Measurements from ENCODE around the gene RTEL1. TPM values are rescaled to one million over a fixed set of nuclear protein-coding genes. Genes with fewer than 3 reads are reported as not detected.

Gene RTEL1
- total and polyA plus RNA-seq, 2 donors (not counting 1 experiment from before 2014, with no cell fraction given), result 15.1 to 32.6 TPM

GRCh38 chr20:63660622-63661021 lies 2.5 kb downstream of the RTEL1 start:
- Histone ChIP-seq H3K4me3 (ENCODE audit: control extremely low read depth in 1 of 5, extremely low read depth in 1 of 5, insufficient read depth in 1 of 5, low read depth in 2 of 5, low read length in 4 of 5) (no peak overlapping the region), H2AFZ (ENCODE audit: insufficient read depth, low read depth, low read length, poor library complexity, severe bottlenecking) (no peak overlapping the region), H3K27ac (ENCODE audit: low read length in 2 of 2) (no peak overlapping the region), H3K9me3 (ENCODE audit: control extremely low read depth in 1 of 3, control insufficient read depth in 2 of 3, insufficient read depth in 1 of 3, low read length in 2 of 3) (no peaks in the 10 kb centered on the region), H4K20me1 (ENCODE audit: control insufficient read depth, insufficient read depth, low read length, poor library complexity, severe bottlenecking) (no peaks in the 10 kb centered on the region), H3K4me1 (ENCODE audit: control insufficient read depth in 2 of 2, insufficient read depth in 2 of 2, low read length in 2 of 2) (peaks cover 12 to 21% of the 10 kb centered on the region in 2 donors), H3K9ac (ENCODE audit: low read length) (no peak overlapping the region), H3K27me3 (replicated peaks in 1 of 4; ENCODE audit: control extremely low read depth in 1 of 4, control insufficient read depth in 3 of 4, insufficient read depth in 4 of 4, low read length in 3 of 4) (peaks cover 0 to 6% (median 0%) of the 10 kb centered on the region in 4 experiments), H3K79me2 (ENCODE audit: control insufficient read depth, insufficient read depth, low read length) (peaks cover 18% of the 10 kb centered on the region), H3K36me3 (replicated peaks in 1 of 2; ENCODE audit: control extremely low read depth in 1 of 2, control insufficient read depth in 1 of 2, extremely low read depth in 1 of 2, insufficient read depth in 2 of 2, low read length in 1 of 2) (peaks cover 0 to 17% of the 10 kb centered on the region in 2 experiments), H3K4me2 (replicated peaks; ENCODE audit: low read depth, low read length, poor library complexity, severe bottlenecking) (no peak overlapping the region)
- ChIA-PET CTCF (no interaction called here), POLR2A (no interaction called here)
- no peak for DNase-seq
- H3K4me3 Mint-ChIP-seq, result peak overlapping the region; percentile 11
- peaks cover 16% of the 10 kb centered on the region for H3K4me1 Mint-ChIP-seq
- no peaks in the 10 kb centered on the region for H3K9me3 Mint-ChIP-seq (ENCODE audit: insufficient read depth)
- H3K27ac Mint-ChIP-seq, result no peak overlapping the region
- intact Hi-C loops (cut with micrococcal nuclease), result no loop called here
- WGBS (ENCODE audit: insufficient coverage), result 89% methylated on average over 5 of the region's 8 CpGs
- ATAC-seq (ENCODE audit: low read depth), result no peak
- no peaks in the 10 kb centered on the region for H3K27me3 Mint-ChIP-seq
- TF ChIP-seq EZH2 (IDR thresholded peaks at IDR 0.05; ENCODE audit: borderline replicate concordance, insufficient read depth, low read depth, low read length, poor library complexity, severe bottlenecking) (no peak), CTCF (IDR thresholded peaks at IDR 0.05) (no peak)

- no peak for TF ChIP-seq CTCF (IDR thresholded peaks at IDR 0.05)
- Mint-ChIP-seq H3K27ac (no peak overlapping the region), H3K27me3 (no peaks in the 10 kb centered on the region), H3K4me1 (peaks cover 16% of the 10 kb centered on the region), H3K4me3 (no peak overlapping the region), H3K9me3 (ENCODE audit: insufficient read depth) (no peaks in the 10 kb centered on the region)
- DNase-seq (no peak), ATAC-seq (ENCODE audit: low read depth) (no peak)
- ChIA-PET POLR2A (interaction anchor here (1.4 kb wide), 1 partner anchor 19 kb away, joined by 3 read pairs; no protein-coding TSS in a partner anchor), CTCF (interaction anchor here (0.5 kb wide), 1 partner anchor 61 kb away, joined by 3 read pairs; no protein-coding TSS in a partner anchor)
- Histone ChIP-seq H3K27ac (ENCODE audit: low read length in 2 of 2) (no peak overlapping the region), H3K4me1 (ENCODE audit: control insufficient read depth in 2 of 2, insufficient read depth in 2 of 2, low read length in 2 of 2) (peaks cover 12 to 21% of the 10 kb centered on the region in 2 donors), H3K36me3 (replicated peaks in 1 of 2; ENCODE audit: control extremely low read depth in 1 of 2, control insufficient read depth in 1 of 2, extremely low read depth in 1 of 2, insufficient read depth in 2 of 2, low read length in 1 of 2) (peaks cover 0 to 20% of the 10 kb centered on the region in 2 experiments), H3K9ac (ENCODE audit: low read length) (no peak overlapping the region), H3K9me3 (ENCODE audit: control extremely low read depth in 1 of 3, control insufficient read depth in 2 of 3, insufficient read depth in 1 of 3, low read length in 2 of 3) (no peaks in the 10 kb centered on the region), H3K4me2 (replicated peaks; ENCODE audit: low read depth, low read length, poor library complexity, severe bottlenecking) (no peak overlapping the region), H4K20me1 (ENCODE audit: control insufficient read depth, insufficient read depth, low read length, poor library complexity, severe bottlenecking) (no peaks in the 10 kb centered on the region), H3K4me3 (ENCODE audit: control extremely low read depth in 1 of 5, extremely low read depth in 1 of 5, insufficient read depth in 1 of 5, low read depth in 2 of 5, low read length in 4 of 5) (no peak overlapping the region), H3K27me3 (replicated peaks in 1 of 4; ENCODE audit: control extremely low read depth in 1 of 4, control insufficient read depth in 3 of 4, insufficient read depth in 4 of 4, low read length in 3 of 4) (peaks cover 0 to 4% (median 0%) of the 10 kb centered on the region in 4 experiments), H2AFZ (ENCODE audit: insufficient read depth, low read depth, low read length, poor library complexity, severe bottlenecking) (no peak overlapping the region), H3K79me2 (ENCODE audit: control insufficient read depth, insufficient read depth, low read length) (peaks cover 18% of the 10 kb centered on the region)
- intact Hi-C loops (cut with micrococcal nuclease), result no loop called here
- 96% methylated on average over 22 of the region's 22 CpGs for WGBS (ENCODE audit: insufficient coverage)
Observed at GRCh38 chr20:63661108-63661507, 3.0 kb downstream of the RTEL1 start.
